Fibroblast of lung (primary cell): ENCODE measurements around the gene SETDB1.

ENCODE experiments used
- CTCF ChIP-seq, 2 donors: IDR thresholded peaks in 1 of 2; conservative IDR thresholded peaks in 1 of 2; 1 replicate in 1 of 2; 2 replicates in 1 of 2; pipeline ENCODE4 v1.5.1; 2011 to 2012; ENCODE audit warnings: low read length in 2 of 2, control low read depth in 1 of 2, inconsistent platforms in 1 of 2, low read depth in 1 of 2, mild to moderate bottlenecking in 1 of 2
- EZH2 ChIP-seq: IDR thresholded peaks from 2 replicates; pipeline ENCODE4 v1.5.1; 2012; ENCODE audit warnings: low read length, control low read depth, mild to moderate bottlenecking; ENCODE audit errors: missing control alignments

DNA sequence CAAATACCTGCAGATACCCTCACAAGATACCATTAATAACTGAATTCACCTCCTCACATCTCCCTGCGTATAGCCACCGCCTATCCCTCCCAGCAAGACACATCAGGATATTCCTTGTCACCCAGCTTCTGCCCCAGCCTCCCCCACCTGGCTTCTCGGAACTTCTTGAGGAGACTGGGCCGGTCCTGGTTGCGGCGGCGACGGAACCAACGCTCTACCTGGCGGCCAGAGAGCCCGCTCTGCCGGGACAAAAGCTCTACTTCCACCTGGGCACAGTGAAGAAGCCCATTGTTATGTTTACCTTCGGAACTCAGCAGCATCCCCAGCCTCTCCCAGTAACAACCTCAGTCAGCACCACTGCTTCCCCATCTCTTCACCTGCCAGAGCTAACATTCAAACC is 41.8 kb downstream of the SETDB1 start:
- no peak for TF ChIP-seq CTCF (conservative IDR thresholded peaks at IDR 0.05 in 1 of 2, IDR thresholded peaks at IDR 0.05 in 1 of 2; ENCODE audit: low read depth in 1 of 2, low read length in 2 of 2)
- TF ChIP-seq EZH2 = no peak
